CD4-positive, alpha-beta T cell treated with Interleukin-21 for 1 hour (primary cell): ENCODE measurements around the gene TGFBR3L.
"Not testable (repeated sequence)": the region's sequence is repeated elsewhere in the genome, so short reads cannot be mapped to it uniquely, and the experiment has no call there.

Experiments used
- DNase-seq: peaks from one replicate; pipeline ENCODE4 v3.0.0-alpha.2; 2020

Gene TGFBR3L

DNA sequence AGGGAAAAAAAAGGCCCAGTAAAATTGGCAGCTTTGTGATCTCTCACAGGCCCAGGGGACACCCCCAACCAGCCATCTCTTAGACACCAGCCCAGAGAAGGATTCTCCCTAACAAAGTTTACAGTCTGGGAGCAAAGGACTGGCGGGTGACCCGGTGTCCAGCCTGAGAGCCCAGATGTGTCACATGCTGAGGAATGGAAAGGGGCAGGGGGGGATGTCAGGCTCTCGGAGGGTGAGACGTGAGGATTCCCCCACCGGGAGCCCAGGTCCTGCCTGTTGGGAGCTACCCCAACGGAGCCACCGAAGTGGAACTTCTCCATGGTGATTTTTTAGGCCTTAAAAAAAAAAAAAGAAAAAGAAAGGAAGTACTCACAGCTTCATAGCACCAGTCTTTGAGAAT, 16.1 kb downstream of the TGFBR3L start:
- no peak for DNase-seq

DNA sequence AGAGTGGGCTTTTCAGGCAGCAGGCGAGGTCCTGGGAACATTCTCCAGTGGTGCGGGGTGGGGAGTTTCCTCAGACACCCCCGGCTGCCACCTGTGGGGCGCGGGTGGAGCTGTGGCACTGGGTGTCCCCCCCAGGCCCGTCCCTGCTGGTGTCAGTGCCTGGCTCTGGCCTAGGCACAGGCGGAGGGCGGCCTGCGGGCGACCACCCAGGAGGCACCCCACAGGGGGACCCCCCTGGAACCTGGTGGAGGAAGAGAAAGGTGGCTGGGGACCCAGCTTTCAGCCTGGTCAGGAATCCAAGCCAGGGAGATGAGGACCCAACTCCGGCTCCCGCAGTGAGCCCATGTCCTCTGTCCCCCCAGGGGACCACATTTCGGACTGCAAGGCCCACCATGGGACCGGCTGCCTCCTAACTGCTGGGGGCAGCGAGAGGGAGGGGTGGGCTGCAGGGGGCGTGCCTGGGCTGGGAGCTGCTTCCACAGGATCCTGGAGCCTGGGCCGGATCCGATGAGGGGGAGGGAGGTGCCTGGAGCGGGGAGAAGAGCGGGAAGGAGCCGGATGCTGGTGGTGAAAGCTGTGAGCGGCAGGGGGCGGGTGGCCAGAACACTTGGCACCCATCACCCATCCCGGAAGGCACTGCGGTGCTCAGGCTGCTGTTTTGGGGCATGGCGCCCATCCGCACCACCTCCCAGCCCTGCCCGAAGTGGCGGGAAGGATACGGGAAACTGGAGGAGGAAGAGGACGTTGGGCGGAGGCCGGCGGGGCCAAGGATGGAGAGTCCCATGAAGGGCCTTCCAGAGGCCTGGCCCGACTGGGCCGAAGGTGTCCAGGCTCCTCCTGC, 16.8 kb downstream of the TGFBR3L start:
- no peak for DNase-seq

DNA sequence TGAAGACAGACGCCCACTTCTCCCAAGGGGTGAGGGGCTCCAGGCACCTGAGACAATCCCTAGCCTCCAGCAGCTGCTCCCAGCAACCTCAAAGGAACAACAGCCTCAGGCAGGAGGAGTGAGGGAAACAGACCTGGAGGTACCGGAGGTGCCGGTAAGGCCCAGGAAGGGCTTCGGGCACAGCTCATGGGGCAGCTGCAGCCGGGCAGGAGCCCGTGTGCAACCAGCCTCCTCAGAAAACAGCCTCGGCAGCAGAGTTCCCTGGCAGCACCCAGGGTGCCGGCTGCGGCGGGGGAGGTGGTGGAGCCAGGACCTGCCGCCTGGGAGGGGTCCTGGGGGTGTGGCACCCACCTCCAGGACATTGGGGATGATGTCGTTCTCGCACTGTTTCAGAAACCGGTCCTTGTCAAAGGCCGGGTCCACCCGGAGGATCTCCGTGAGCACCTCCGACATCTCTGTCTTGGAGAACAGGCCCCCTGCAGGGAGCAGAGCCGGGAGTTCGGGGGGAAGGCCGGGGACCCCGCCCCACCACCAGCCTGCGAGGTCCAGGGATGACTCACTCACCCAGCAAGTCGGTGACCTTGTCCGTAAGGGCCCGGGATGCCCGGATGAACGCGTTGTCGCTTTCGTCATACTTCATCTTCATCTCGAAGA, 17.8 kb downstream of the TGFBR3L start:
- DNase-seq = no peak

DNA sequence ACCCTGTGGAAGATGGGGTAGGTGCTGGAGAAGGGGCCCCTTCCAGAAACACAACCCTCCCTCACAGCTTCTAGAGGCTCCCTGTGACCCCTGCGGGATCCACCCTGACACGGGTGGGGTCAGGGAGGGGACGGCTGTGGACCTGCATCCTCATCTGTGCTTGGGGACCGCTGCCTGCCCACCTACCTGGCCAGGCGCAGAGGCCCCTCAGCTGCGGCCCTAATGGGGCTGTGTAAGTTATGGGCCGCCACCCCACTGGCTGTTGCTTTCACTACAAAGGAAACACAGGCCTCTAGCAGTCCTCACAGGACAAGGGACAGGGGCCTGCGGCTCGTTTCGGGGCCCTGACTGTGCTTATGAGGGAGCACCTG, 18.3 kb downstream of the TGFBR3L start:
- DNase-seq = no peak

DNA sequence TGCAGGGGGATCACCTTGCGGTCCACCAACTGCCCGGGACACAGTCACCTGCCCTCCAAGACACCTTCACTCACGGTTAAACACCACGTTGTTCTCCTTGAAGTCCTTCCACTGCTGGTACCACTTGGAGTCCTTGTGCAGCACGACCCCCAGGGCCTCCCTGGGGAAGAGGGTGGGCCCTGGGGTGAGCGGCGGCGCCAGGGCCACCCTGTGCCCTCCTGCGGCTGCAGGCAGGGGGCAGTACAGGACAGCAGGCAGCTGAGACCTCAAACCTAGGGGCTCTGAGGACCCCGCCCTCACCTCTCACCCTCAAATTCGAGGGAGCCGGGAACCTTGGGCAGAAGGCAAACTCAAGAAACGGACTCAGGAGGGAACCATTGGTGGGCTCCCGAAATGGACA, 18.8 kb downstream of the TGFBR3L start:
- no peak for DNase-seq

DNA sequence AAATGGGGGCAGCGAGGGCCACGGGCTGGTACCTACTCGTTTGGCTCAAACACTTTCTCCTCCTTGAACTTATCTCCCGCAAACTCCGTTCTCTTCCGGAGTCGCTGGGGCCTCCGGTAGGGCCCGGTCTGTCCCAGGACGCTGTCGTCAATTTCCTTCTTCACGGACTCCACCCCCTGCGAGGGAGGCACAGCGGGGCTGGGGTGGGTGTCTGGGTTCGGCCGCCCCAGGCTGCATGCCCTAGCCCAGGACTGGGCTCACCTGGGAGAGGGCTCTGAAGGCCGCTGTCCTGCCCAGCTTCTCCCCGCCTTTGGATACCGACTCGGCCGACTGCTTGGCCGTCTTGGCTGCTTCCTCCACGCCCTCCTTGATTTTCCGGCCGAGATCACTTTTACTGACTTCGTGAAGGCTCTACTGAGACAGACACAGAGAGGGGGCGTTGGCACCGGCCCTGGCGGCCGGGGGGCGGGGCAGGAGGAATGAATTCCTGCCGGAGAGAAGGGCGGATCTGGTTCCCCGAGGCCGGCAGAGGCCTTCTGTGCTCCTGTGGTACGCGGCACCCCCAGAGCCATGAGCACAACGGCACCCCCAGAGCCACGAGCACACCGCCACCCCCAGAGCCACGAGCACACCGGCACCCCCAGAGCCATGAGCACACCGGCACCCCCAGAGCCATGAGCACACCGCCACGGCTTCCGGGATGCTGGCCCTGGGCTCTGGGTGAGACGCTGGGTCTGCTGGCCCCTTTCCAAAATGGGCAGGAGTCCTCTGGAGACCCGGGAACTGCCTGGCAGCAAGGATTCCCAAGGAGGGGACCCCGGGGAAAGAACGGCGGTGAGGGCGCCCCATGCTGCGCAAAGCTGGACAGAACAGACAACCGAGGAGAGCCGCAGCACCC, 19.4 kb downstream of the TGFBR3L start:
- no peak for DNase-seq

DNA sequence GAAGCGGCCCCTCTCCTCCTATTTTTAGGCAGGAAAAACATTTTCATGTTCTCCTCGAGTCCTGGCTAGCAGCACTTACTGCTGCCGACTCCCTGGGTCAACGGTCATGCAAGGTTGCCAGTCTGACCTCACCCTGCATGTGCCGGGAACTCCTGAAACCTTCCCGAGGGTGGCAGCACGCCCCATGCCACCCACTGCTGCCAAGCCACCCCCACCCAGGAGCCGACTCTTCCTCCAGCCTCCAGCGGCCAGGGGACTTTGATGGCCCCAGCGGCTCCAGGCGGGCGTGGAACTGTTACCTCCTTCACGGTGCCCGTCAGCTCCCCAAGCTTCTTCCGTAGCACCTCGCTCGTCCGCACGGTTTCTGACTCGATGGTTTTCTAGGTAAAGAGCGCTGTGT, 20.1 kb downstream of the TGFBR3L start:
- no peak for DNase-seq

DNA sequence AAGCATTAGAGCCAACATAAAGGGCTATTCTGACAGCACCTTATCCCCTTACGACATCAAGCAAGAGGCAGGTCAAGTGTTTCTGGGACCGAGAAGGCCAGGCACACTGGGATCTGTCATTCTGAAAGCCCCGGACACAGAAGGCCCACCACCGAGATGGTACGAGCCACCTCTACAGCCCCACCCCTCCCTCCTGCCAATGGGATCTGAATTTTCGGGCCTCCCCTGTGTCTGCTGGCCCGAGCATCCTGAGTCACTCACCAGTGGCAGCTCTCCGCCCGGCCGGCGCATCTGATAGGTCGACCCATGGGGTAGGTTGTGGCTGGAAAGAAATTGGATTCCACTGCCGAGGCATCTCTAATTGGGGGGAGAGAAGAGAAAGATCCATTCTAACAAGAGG, 26.2 kb downstream of the TGFBR3L start:
- no peak for DNase-seq

DNA sequence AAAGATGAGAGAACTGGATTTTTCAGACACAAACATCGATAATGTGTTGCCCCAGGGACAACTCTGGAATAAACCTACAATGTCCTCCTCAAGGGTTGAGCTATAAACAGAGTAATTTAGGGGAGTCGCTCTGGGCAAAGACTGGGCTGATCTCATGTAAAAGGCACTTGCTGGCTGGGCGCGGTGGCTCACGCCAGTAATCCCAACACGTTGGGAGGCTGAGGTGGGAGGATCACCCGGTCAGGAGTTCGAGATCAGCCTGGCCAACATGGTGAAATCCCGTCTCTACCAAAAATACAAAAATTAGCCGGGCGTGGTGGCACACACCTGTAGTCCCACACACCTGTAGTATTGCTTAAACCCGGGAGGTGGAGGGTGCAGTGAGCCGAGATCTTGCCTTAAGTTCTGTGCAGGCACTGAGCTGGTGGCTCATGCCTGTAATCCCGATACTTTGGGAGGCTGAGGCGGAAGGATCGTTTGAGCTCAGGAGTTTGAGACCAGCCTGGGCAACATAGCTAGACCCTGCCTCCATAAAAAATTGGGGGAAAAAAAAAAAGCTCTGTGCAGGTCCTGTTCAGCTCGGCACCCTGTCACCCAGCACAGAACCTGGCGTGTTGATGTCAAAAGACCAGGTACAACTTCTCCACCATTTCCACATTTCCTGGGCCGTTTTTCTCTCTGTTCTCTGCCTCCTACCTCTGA, 27.4 kb downstream of the TGFBR3L start:
- DNase-seq = no peak

DNA sequence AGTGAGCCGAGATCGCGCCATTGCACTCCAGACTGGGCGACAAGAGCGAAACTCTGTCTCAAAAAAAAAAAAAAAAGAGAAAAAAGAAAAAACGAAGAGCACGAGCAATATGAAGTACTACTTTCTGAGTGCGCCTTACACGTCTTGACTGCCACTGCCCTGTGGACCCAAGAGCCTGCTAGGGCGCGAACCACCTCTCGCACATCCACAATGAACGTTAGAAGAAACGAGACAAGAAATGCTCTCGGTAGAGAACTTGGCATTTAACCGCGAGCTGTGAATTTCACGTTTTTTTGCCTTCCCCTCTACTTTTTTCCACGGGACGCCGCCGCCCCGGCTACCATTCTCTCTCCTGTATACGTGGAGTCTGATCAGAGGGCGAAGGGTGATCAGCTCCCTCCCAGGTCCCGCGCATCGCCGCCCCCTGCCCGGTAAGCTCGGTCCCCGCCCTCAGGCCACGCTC, 28.4 kb downstream of the TGFBR3L start:
- DNase-seq = no peak

DNA sequence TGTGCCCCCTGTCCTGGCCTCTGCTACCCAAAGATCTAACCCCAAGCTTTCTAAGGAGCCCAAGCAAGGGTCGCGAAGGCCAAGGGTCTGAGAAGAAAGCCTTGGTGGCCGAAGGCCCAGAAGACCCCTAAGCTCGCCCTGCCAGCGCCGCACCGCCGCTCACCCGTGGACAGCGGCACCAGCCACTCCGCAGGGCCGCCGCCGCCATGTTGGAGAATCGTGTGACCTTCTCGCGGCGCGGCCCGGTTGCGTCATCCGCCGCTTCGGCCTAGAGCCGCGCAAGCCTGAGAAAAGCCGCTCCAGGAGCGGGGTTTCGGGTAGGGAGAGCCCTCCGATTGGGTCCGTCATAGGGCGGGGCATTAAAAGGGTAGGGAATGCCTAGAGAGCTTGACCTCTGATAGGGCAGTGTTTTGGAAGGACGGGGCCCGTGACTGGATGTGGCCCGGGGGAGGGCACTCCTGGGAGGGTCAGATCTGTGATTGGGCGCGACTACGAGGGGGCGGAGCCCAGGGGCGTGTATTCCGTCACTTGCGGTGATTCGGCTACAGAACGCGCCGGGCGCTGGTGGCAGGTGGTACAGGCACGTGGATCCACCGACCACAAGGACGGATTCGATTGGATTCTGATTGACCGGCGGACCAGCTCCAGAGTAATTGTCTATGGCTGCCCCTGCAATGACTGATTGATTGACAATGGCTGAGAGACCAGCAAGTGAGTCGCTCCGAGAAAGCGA, 29.0 kb downstream of the TGFBR3L start, which contains the start of gene TIMM44:
TIMM44 (minus strand) TSS at position 223 of the 733 bp plus-strand sequence; CDS start at position 208, 15 bp downstream.
- peak; percentile 99 for DNase-seq

DNA sequence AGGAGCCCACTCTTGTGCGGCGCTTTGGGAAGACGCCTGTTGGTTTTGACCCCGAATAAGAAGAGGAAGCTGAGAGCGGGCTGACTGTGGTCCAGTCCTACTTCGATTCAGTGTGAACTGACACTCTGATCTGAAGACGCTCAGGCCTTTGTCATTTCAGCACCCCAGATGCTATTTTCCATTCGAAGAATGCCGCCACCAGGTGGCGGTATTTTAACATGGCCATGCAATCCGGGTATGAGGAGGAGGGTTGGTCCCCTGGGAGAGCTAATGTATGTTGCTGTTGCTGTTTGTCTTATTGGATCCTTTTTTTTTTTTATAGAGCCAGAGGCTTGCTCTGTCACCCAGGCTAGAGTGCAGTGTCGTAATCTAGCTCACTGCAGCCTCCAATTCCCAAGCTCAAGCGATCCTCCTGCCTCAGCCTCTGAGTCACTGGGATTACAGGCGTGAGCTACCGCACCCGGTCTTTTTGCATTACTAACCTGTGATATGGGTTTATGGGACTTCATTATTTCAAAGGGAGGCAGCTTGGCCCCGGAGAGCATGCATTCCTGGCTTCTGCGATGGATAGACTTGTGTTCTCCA, 29.6 kb downstream of the TGFBR3L start:
- DNase-seq = peak; percentile 88

DNA sequence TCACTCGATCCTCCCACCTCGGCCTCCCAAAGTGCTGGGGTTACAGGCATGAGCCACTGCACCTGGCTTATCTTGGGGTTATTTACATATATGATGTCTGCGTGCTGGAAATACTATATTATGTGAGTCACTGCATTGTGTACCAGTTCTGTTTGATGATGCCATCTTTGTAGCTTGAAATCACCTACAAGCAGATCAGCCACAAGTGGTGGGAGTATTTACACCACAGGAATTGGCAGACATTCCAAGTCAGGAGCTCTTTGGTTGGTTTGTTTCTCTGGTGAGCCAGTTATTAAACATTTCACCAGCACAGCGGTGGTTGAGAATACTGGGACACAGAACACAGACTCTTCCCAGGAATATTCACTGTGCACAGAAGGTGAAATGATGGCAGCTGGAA, 33.3 kb downstream of the TGFBR3L start:
- DNase-seq = no peak

DNA sequence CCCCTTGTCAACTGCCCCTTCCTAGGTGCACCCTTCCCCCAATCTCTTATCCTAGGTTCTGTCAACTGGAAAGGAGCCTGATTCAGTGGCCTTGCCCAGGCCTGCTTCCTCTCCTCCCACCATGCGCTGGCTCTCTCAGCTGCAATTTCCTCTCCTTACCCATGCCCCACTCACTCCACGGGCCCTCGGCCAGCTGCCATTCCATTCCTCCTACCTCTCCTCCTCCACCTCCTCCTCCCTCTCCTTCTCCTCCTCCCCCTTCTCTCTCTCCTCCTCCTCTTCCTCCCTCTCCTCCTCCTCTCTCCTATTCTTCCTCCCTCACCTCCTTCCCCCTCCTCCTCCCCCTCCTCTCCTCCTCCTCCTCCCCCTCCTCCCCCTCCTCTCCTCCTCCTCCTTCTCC, 38.4 kb downstream of the TGFBR3L start:
- DNase-seq = no peak

DNA sequence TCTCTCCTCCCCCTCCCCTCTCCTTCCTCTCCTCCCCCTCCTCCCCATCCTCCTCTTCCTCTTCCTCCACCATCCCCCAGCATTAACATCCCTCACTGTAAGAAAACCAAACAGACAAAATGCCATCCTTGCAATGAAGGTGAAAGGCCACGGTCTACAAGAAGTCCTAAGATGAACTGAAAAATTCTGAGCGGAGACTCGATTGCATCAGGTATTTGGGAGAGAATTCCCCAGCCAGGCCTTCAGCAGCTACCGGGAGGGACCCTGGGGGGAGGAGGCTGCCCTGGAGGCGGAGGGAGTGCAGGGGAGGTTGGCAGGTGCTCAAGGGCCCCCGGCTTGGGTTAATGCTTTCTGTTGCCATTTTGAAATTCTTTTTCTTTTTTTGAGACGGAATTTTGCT, 38.9 kb downstream of the TGFBR3L start:
- no peak for DNase-seq

DNA sequence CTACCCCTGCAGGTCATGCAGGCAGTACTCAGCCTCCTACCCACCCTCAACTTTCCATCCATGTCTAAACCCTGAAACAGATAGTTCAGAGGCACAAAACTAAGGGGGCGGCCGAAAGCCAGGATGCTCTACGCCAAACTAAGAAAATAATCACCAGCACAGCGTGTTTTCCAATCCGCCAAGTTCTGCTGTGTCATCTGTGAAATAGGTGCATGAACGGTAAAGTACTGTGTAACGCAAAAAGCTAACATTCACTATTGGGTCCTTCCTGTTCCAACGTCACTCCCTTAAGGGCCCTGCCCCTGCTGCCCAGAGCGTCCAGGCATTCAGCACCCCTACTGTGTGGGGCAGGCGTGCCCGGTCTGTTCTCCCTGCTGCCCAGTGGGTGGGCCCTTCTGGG, 41.1 kb downstream of the TGFBR3L start:
- no peak for DNase-seq

DNA sequence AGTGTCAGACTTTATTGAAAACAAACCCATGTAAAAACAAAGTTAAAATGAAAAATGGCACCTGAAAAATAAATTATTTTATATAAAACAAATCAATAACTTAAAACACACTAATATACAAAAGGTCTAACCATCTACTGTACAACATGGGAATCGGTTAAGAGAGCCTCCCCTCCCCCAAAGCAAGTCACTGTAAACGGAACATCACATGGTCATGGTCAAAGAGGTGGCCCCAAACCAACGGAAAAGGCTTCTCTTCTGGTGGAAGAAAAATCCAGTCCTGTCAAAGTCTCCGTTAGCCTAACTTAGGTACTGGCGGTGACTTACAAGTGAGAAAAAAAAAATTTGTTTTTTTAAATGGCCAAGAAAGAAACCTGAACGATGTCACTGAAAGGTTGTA, 44.6 kb downstream of the TGFBR3L start:
- no peak for DNase-seq

DNA sequence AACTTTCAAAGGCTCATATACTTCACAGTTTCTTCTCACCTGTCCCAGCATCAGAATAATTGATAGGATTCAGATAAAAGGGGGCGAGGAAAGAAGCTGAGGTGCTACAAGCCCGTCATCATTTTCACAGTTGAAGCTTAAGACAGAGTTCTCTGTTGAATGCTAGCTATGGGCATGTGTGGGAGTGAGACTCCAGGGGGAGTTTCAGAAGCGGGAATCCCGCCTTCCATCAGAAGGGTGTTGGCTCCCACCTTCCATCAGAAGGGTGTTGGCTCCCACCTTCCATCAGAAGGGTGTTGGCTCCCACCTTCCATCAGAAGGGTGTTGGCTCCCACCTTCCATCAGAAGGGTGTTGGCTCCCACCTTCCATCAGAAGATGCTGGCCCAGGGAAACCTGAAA, 46.5 kb downstream of the TGFBR3L start:
- not testable (repeated sequence) for DNase-seq

DNA sequence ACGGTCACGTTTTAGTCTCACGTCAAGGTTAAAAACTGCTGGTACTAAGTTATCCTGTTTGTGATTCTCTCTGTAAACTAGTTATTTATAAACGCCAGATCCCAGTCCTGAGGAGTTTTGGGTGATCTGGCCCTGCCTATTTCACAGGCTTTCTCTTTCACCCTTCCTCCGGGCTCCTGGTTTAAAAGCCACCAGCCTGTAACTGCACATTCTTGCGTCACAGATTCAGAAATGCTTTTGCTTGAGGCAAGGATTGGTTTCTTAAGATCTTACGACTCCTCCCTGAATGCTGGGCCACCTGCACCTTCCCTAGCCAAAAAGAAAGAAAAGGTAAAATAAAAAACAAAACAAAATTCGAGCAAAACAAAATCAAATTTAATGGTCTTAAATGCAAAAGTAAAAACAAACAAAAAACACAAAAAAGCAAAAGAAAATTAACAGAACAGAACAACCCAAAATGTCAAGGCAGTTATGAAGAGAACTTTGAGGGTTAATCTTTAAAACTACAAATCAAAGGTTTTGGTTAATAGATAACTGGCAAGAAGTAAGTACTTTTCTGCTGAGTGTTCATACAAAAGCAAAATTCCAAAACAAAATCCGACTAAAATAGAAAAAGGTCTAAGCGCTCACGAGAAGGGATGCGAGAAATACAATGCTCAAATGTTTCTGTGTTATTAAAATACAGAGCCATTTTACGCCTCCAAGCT, 47.4 kb downstream of the TGFBR3L start:
- DNase-seq = no peak

DNA sequence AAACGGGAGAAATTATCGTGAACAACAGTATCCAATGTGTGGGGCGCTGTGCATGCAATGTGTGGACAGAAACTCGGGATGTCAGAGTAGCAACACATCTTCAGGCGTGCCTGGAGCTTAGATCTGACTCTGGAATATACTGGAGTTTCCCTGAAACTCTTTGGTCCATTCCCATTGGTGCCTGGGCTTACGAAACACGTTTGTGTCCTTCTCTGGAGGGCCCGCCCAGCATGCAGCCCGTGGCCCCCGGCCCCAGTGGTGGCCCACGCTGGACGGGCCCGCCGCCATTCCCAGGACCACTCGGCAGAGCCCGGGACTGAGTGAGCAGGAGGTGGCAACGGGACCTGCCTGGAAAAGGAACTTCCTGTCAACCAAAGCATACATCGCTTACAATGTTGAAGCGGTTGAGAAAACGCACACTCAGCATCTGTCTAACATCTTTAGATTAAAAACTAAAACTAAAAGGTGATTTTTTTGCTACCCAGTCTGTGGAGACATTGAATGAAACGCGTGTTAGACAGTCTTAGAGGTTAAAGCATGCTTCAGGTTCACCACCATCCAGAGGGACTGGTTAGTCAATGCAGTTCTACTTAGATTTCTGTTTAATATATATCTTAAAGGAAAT, 48.1 kb downstream of the TGFBR3L start:
- DNase-seq = no peak
